ENCODE measurements around the gene SPDYE1. TPM values are rescaled to one million over a fixed set of nuclear protein-coding genes. Genes with fewer than 3 reads are reported as not detected.
A peak's percentile ranks its signal among the peaks of the same experiment; 100 is the strongest.
"Not testable (repeated sequence)": the region's sequence is repeated elsewhere in the genome, so short reads cannot be mapped to it uniquely, and the experiment has no call there.

SPDYE1 gene
- polyA plus RNA-seq, 1 donor (not counting 4 experiments of a cell fraction or from before 2014, with no cell fraction given) = not detected

- H3K9ac ChIP-seq (ENCODE audit: control insufficient read depth, extremely low read depth, insufficient read depth, low read length); H3K9me3 ChIP-seq (ENCODE audit: control insufficient read depth, low read depth, low read length); H3K9me1 ChIP-seq (ENCODE audit: control insufficient read depth, extremely low read depth, insufficient read depth, low read length); FAIRE-seq; DNase-seq (ENCODE audit: low read depth, low spot score); H3K79me2 ChIP-seq (ENCODE audit: control insufficient read depth, insufficient read depth, low read length); H3K27ac ChIP-seq (ENCODE audit: control insufficient read depth, insufficient read depth, low read length); H4K20me1 ChIP-seq (ENCODE audit: control insufficient read depth, extremely low read depth, insufficient read depth, low read length); H3K36me3 ChIP-seq (ENCODE audit: control insufficient read depth in 2 of 2, extremely low read depth in 1 of 2, insufficient read depth in 2 of 2, low read length in 2 of 2); H3K4me3 ChIP-seq (ENCODE audit: control insufficient read depth in 2 of 3, extremely low read depth in 1 of 3, insufficient read depth in 2 of 3, low read depth in 1 of 3, low read length in 3 of 3); H3K4me1 ChIP-seq (ENCODE audit: control insufficient read depth, extremely low read depth, insufficient read depth, low read length); dilution Hi-C loops (cut with MboI; ENCODE audit: extremely low pct_ligation_motif_present, low sequenced_read_pairs); H3K27me3 ChIP-seq (ENCODE audit: control insufficient read depth, extremely low read depth, insufficient read depth, low read length): not testable (repeated sequence)
- Histone ChIP-seq H3K4me2 (ENCODE audit: control insufficient read depth, extremely low read depth, insufficient read depth, low read depth, low read length) (peak overlapping the region; percentile 41), H2AFZ (ENCODE audit: control insufficient read depth, low read length) (peak overlapping the region; percentile 49)
Measured at GRCh38 chr7:44040493-44040891, 42.8 kb downstream of the SPDYE1 start.

GRCh38 chr7:44042221-44042620 lies 44.5 kb downstream of the SPDYE1 start:
- Histone ChIP-seq H3K79me2 (ENCODE audit: control insufficient read depth, insufficient read depth, low read length) (peaks cover 27% of the 10 kb centered on the region), H3K4me1 (ENCODE audit: control insufficient read depth, extremely low read depth, insufficient read depth, low read length) (peaks cover 12% of the 10 kb centered on the region), H3K4me3 (ENCODE audit: control insufficient read depth in 2 of 3, extremely low read depth in 1 of 3, insufficient read depth in 2 of 3, low read depth in 1 of 3, low read length in 3 of 3) (no peak overlapping the region), H3K9me3 (ENCODE audit: control insufficient read depth, low read depth, low read length) (no peaks in the 10 kb centered on the region), H3K27ac (ENCODE audit: control insufficient read depth, insufficient read depth, low read length) (no peak overlapping the region), H3K4me2 (ENCODE audit: control insufficient read depth, extremely low read depth, insufficient read depth, low read depth, low read length) (no peak overlapping the region), H3K27me3 (ENCODE audit: control insufficient read depth, extremely low read depth, insufficient read depth, low read length) (no peaks in the 10 kb centered on the region), H4K20me1 (ENCODE audit: control insufficient read depth, extremely low read depth, insufficient read depth, low read length) (no peaks in the 10 kb centered on the region), H3K36me3 (ENCODE audit: control insufficient read depth in 2 of 2, extremely low read depth in 1 of 2, insufficient read depth in 2 of 2, low read length in 2 of 2) (peaks cover 0 to 8% of the 10 kb centered on the region in 2 experiments), H3K9ac (ENCODE audit: control insufficient read depth, extremely low read depth, insufficient read depth, low read length) (no peak overlapping the region), H2AFZ (ENCODE audit: control insufficient read depth, low read length) (no peak overlapping the region), H3K9me1 (ENCODE audit: control insufficient read depth, extremely low read depth, insufficient read depth, low read length) (no peaks in the 10 kb centered on the region)
- FAIRE-seq = no peak
- no peak for TF ChIP-seq EZH2 (IDR thresholded peaks at IDR 0.05; ENCODE audit: low read length)
- TF ChIP-seq, protein P1, sequence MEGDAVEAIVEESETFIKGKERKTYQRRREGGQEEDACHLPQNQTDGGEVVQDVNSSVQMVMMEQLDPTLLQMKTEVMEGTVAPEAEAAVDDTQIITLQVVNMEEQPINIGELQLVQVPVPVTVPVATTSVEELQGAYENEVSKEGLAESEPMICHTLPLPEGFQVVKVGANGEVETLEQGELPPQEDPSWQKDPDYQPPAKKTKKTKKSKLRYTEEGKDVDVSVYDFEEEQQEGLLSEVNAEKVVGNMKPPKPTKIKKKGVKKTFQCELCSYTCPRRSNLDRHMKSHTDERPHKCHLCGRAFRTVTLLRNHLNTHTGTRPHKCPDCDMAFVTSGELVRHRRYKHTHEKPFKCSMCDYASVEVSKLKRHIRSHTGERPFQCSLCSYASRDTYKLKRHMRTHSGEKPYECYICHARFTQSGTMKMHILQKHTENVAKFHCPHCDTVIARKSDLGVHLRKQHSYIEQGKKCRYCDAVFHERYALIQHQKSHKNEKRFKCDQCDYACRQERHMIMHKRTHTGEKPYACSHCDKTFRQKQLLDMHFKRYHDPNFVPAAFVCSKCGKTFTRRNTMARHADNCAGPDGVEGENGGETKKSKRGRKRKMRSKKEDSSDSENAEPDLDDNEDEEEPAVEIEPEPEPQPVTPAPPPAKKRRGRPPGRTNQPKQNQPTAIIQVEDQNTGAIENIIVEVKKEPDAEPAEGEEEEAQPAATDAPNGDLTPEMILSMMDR (optimal IDR thresholded peaks at IDR 0.05 in 1 of 3, IDR thresholded peaks at IDR 0.05 in 1 of 3, conservative IDR thresholded peaks at IDR 0.05 in 1 of 3; ENCODE audit: extremely low read depth in 1 of 3, insufficient read depth in 2 of 3, low read length in 3 of 3) = no peak
- no peak for DNase-seq (ENCODE audit: low read depth, low spot score)
- dilution Hi-C loops (cut with MboI; ENCODE audit: extremely low pct_ligation_motif_present, low sequenced_read_pairs) = no loop called here

- Histone ChIP-seq H3K27ac (ENCODE audit: control insufficient read depth, insufficient read depth, low read length) (peak overlapping the region; percentile 70), H3K27me3 (ENCODE audit: control insufficient read depth, extremely low read depth, insufficient read depth, low read length) (no peaks in the 10 kb centered on the region), H3K4me1 (ENCODE audit: control insufficient read depth, extremely low read depth, insufficient read depth, low read length) (peaks cover 15% of the 10 kb centered on the region), H3K9me1 (ENCODE audit: control insufficient read depth, extremely low read depth, insufficient read depth, low read length) (no peaks in the 10 kb centered on the region), H3K9ac (ENCODE audit: control insufficient read depth, extremely low read depth, insufficient read depth, low read length) (peak overlapping the region; percentile 80), H3K9me3 (ENCODE audit: control insufficient read depth, low read depth, low read length) (no peaks in the 10 kb centered on the region), H3K79me2 (ENCODE audit: control insufficient read depth, insufficient read depth, low read length) (peaks cover 42% of the 10 kb centered on the region), H3K4me2 (ENCODE audit: control insufficient read depth, extremely low read depth, insufficient read depth, low read depth, low read length) (peak overlapping the region; percentile 84), H3K4me3 (ENCODE audit: control insufficient read depth in 2 of 3, extremely low read depth in 1 of 3, insufficient read depth in 2 of 3, low read depth in 1 of 3, low read length in 3 of 3) (peak overlapping the region; percentile 87 to 99 (median 98)), H4K20me1 (ENCODE audit: control insufficient read depth, extremely low read depth, insufficient read depth, low read length) (peaks cover 3% of the 10 kb centered on the region), H3K36me3 (ENCODE audit: control insufficient read depth in 2 of 2, extremely low read depth in 1 of 2, insufficient read depth in 2 of 2, low read length in 2 of 2) (peaks cover 0 to 9% of the 10 kb centered on the region in 2 experiments), H2AFZ (ENCODE audit: control insufficient read depth, low read length) (peak overlapping the region; percentile 95)
- no peak for FAIRE-seq
- dilution Hi-C loops (cut with MboI; ENCODE audit: extremely low pct_ligation_motif_present, low sequenced_read_pairs) = no loop called here
- DNase-seq (ENCODE audit: low read depth, low spot score) = no peak
- no peak for TF ChIP-seq EZH2 (IDR thresholded peaks at IDR 0.05; ENCODE audit: low read length)
- TF ChIP-seq, protein P1 (optimal IDR thresholded peaks at IDR 0.05 in 1 of 3, IDR thresholded peaks at IDR 0.05 in 1 of 3, conservative IDR thresholded peaks at IDR 0.05 in 1 of 3; ENCODE audit: extremely low read depth in 1 of 3, insufficient read depth in 2 of 3, low read length in 3 of 3) = no peak
Measured at GRCh38 chr7:44043902-44044301, 46.2 kb downstream of the SPDYE1 start.

All from keratinocyte (primary cell).